Gastroesophageal sphincter (tissue), 4 donors: Measurements from ENCODE around the gene DDRGK1. TPM values are rescaled to one million over a fixed set of nuclear protein-coding genes. Genes with fewer than 3 reads are reported as not detected.

ENCODE experiments used
- ATAC-seq: fragments of 150-250 bp; one replicate; pipeline ENCODE4 v1.9.1; 2016; ENCODE audit warnings: mild to moderate bottlenecking, moderate library complexity
- H3K27ac ChIP-seq, 4 donors: fragments of 200-600 bp; sonication (generic) in 3 of 4; 1 replicate in 3 of 4; 2 replicates in 1 of 4; pipeline ENCODE4 v1.5.1; 2016 to 2019
- H3K27me3 ChIP-seq: fragments of 200-600 bp; sonication (generic); one replicate; pipeline ENCODE4 v1.5.1; 2019
- H3K36me3 ChIP-seq, 2 donors: fragments of 200-600 bp; sonication (generic); one replicate each; pipeline ENCODE4 v1.5.1; 2019; ENCODE audit warnings: control low read depth in 1 of 2
- H3K4me1 ChIP-seq, 3 donors: fragments of 200-600 bp; sonication (generic); 1 replicate in 2 of 3; 2 replicates in 1 of 3; pipeline ENCODE4 v1.5.1; 2016 to 2019; ENCODE audit warnings: control low read depth in 2 of 3
- H3K4me3 ChIP-seq, 2 donors: fragments of 200-600 bp; sonication (generic); one replicate each; pipeline ENCODE4 v1.5.1; 2019; ENCODE audit warnings: mild to moderate bottlenecking in 1 of 2, moderate library complexity in 1 of 2
- H3K9me3 ChIP-seq, 3 donors: fragments of 200-600 bp; sonication (generic); one replicate each; pipeline ENCODE4 v1.5.1; 2017 to 2019; ENCODE audit warnings: control low read depth in 2 of 3
- EP300 ChIP-seq: sonication (generic); formaldehyde crosslinking; IDR thresholded peaks from one replicate; pipeline ENCODE4 v1.6.1; 2017; ENCODE audit warnings: antibody characterized with exemption, mild to moderate bottlenecking
- POLR2A ChIP-seq, 2 donors: fragments of 450-650 bp; IDR thresholded peaks; one replicate each; pipeline ENCODE4 v1.6.1; 2017; ENCODE audit warnings: antibody characterized with exemption in 2 of 2, mild to moderate bottlenecking in 2 of 2, moderate library complexity in 1 of 2
- POLR2AphosphoS5 ChIP-seq: sonication (generic); formaldehyde crosslinking; IDR thresholded peaks from one replicate; pipeline ENCODE4 v1.6.1; 2017; ENCODE audit warnings: antibody characterized with exemption
- WGBS, 2 donors: methylation state at CpG; one replicate each; pipeline ENCODE4 v1.1.5; 2018; ENCODE audit warnings: low coverage in 1 of 2; 5-methylcytosine and 5-hydroxymethylcytosine counted together
- total RNA-seq, 4 donors: library from RNA; depleted of rRNA; stranded (reverse); fragments of >200 nt; gene quantifications; one replicate each; pipeline ENCODE4 v1.1.0, GENCODE V29; 2016
- TF ChIP-seq, protein P1 (sequence below), 4 experiments: fragments of 200-600 bp in 2 of 4; fragments of 450-650 bp in 2 of 4; sonication (generic) in 1 of 4; IDR thresholded peaks; one replicate each; pipeline ENCODE4 v1.5.1; 2017 to 2019; ENCODE audit warnings: antibody characterized with exemption in 4 of 4, mild to moderate bottlenecking in 2 of 4, moderate library complexity in 2 of 4

Gene DDRGK1
- total RNA-seq, 4 donors from 2014 or later, result 62.0 to 82.5 (median 69.8) TPM

DNA sequence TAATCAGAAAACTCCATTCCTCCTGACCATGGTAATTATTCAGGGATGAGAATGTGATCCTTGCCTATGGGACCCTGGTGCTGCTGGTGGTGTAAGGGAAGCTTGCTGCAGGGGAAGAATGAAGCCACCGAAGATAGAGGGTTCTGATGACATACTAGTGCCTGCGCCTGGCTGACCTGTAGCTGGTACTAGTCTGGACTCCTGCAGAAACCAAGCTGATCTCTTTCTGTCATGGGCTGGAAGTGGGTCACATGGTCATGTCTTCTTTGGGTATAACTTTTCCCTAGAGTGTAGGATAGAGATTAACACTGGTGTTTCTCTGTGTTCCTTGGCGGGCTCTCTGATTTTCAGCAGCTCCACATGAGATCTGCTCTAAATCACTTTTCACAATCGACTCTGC, 43.2 kb upstream of the DDRGK1 start:
- H3K36me3 ChIP-seq, result peaks cover 0 to 28% of the 10 kb centered on the region in 2 donors
- ATAC-seq, result no peak
- peaks cover 32% of the 10 kb centered on the region for H3K27me3 ChIP-seq
- peaks cover 0 to 21% (median 9%) of the 10 kb centered on the region in 3 donors for H3K4me1 ChIP-seq
- WGBS, 2 donors, result 34 to 60% methylated on average over 1 to 2 of the region's 4 CpGs
- H3K9me3 ChIP-seq, result no peaks in the 10 kb centered on the region
- no peak overlapping the region for H3K27ac ChIP-seq
- TF ChIP-seq POLR2A (IDR thresholded peaks at IDR 0.05) (no peak), EP300 (no peak), POLR2AphosphoS5 (no peak)
- TF ChIP-seq, protein P1, sequence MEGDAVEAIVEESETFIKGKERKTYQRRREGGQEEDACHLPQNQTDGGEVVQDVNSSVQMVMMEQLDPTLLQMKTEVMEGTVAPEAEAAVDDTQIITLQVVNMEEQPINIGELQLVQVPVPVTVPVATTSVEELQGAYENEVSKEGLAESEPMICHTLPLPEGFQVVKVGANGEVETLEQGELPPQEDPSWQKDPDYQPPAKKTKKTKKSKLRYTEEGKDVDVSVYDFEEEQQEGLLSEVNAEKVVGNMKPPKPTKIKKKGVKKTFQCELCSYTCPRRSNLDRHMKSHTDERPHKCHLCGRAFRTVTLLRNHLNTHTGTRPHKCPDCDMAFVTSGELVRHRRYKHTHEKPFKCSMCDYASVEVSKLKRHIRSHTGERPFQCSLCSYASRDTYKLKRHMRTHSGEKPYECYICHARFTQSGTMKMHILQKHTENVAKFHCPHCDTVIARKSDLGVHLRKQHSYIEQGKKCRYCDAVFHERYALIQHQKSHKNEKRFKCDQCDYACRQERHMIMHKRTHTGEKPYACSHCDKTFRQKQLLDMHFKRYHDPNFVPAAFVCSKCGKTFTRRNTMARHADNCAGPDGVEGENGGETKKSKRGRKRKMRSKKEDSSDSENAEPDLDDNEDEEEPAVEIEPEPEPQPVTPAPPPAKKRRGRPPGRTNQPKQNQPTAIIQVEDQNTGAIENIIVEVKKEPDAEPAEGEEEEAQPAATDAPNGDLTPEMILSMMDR (IDR thresholded peaks at IDR 0.05), result no peak
- no peak overlapping the region for H3K4me3 ChIP-seq

DNA sequence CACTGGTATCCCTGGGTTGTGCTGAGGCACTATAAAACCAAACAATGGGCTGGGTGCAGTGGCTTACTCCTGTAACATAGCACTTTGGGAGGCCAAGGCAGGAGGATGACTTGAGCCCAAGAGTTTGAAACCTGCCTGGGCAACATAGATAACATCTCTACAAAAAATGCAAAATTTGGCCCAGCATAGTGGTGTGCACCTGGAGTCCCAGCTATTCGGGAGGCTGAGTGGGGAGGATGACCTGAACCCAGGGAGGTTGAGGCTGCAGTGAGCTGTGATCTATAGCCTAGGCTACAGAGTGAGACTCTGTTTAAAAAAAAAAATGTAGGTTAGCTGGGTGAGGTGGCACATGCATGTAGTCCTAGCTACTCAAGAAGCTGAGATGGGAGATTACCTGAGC, 42.2 kb upstream of the DDRGK1 start:
- no peak overlapping the region for H3K27ac ChIP-seq
- no peaks in the 10 kb centered on the region for H3K9me3 ChIP-seq
- H3K4me1 ChIP-seq, result peaks cover 0 to 16% (median 9%) of the 10 kb centered on the region in 3 donors
- TF ChIP-seq POLR2A (IDR thresholded peaks at IDR 0.05) (no peak), POLR2AphosphoS5 (no peak), EP300 (no peak)
- TF ChIP-seq, protein P1 (IDR thresholded peaks at IDR 0.05), result no peak
- 100% methylated on average over 1 of the region's 1 CpG for WGBS, 2 donors
- peaks cover 37% of the 10 kb centered on the region for H3K27me3 ChIP-seq
- H3K4me3 ChIP-seq, result no peak overlapping the region
- H3K36me3 ChIP-seq, result peaks cover 0 to 18% of the 10 kb centered on the region in 2 donors
- no peak for ATAC-seq

DNA sequence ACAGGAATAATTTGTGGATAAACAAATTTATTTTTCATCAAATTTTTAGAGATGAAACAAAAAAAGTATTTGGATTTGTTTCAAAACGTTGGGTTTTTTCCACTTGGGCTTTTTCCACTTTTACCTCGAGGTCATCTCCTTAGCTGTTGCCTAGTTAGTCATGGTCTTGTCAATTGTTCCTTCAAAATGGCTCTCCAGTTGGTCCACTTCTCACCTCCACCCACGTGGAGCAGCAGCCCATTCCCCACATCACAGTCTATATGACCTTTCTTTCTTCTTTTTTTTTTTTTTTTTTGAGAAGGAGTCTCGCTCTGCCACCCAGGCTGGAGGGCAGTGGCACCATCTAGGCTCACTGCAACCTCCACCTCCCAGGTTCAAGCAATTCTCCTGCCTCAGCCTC, 41.2 kb upstream of the DDRGK1 start:
- peaks cover 47% of the 10 kb centered on the region for H3K27me3 ChIP-seq
- ATAC-seq, result no peak
- H3K9me3 ChIP-seq, result no peaks in the 10 kb centered on the region
- TF ChIP-seq POLR2A (IDR thresholded peaks at IDR 0.05) (no peak), EP300 (no peak)
- 36 to 39% methylated on average over 3 of the region's 4 CpGs for WGBS, 2 donors
- H3K4me1 ChIP-seq, result peaks cover 0 to 12% (median 9%) of the 10 kb centered on the region in 3 donors
- H3K36me3 ChIP-seq, result peaks cover 0 to 8% of the 10 kb centered on the region in 2 donors
- H3K27ac ChIP-seq, result no peak overlapping the region
- H3K4me3 ChIP-seq, result no peak overlapping the region

DNA sequence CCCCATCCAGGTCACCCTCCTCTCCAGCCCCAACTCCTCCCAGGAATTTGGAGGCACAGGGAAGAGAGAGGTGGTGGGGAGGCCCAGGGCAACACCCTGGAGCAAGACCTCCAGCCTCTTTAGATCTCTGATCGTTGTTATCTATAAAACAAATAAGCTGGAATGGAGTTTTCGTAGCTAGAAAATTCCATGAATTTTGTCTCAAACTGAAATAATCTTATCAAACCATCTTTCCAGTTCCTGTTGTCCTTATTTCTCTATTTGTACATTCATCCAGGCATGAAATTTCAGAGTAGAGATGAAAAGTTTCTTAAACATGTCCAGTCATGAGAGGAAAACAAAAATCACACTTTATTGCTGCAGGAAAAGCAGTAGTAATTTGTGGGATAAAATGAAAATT, 40.7 kb upstream of the DDRGK1 start:
- Histone ChIP-seq H3K4me3 (no peak overlapping the region), H3K36me3 (peaks cover 0 to 3% of the 10 kb centered on the region in 2 donors), H3K4me1 (peaks cover 0 to 15% (median 9%) of the 10 kb centered on the region in 3 donors), H3K27me3 (peaks cover 52% of the 10 kb centered on the region), H3K9me3 (no peaks in the 10 kb centered on the region), H3K27ac (no peak overlapping the region)
- 60 to 90% methylated on average over 2 of the region's 2 CpGs for WGBS, 2 donors
- ATAC-seq, result no peak
- TF ChIP-seq POLR2AphosphoS5 (no peak), POLR2A (IDR thresholded peaks at IDR 0.05) (no peak), EP300 (no peak)
- TF ChIP-seq, protein P1 (IDR thresholded peaks at IDR 0.05), result no peak

DNA sequence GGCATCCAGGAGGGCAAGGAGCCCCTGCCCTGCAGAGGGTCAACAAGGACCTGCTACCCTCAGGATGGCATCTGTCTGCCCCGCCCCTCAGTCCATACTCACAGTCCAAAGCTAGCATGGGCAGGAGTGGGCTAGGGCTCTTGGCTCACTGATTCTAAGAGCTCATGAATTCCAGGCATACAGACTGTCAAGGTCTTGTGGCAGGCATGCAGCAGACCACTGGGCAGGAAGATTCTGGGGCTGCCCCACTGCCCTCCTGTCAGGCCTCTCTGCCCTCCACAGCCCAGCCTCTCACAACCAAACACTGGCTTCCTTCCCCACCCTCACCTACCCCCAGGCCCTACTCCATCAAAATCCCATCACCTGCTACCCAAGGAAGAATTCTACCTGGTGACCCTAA, 40.1 kb upstream of the DDRGK1 start:
- H3K9me3 ChIP-seq, result no peaks in the 10 kb centered on the region
- peaks cover 58% of the 10 kb centered on the region for H3K27me3 ChIP-seq
- no peak for ATAC-seq
- no CpG with 5 or more reads among the region's 1 CpG for WGBS, 2 donors
- H3K4me3 ChIP-seq, result no peak overlapping the region
- H3K27ac ChIP-seq, result no peak overlapping the region
- no peaks in the 10 kb centered on the region for H3K36me3 ChIP-seq
- no peak for TF ChIP-seq POLR2A (IDR thresholded peaks at IDR 0.05)
- peaks cover 0 to 20% (median 13%) of the 10 kb centered on the region in 3 donors for H3K4me1 ChIP-seq

DNA sequence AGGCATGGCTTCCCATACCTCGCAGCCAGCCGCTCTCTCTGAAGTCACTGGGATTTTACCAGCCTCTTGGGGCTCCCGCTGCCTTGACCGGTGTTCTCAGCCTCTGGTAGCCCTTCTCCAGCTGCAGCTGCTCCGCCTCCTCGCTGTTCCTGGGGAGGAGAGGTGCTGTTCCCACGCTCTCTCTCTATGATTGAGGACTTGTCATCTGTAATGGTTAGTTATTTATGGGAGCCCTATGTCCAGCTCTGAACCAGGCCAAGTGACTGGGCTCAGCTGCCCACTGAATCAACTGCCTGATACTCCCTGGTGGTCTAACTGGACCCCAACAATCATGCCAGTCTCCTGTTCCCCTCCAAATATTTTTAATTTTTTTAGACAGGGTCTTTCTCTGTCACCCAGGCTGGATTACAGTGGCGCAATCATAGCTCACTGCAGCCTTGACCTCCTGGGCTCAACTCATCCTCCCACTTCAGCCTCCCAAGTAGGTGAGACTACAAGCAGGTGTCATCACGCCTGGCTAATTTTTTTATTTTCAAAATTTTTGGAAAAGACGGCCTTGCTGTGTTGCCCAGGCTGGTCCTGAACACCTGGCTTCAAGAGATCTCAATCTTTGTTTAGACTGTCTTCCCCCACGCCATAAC, 39.4 kb upstream of the DDRGK1 start:
- TF ChIP-seq, protein P1 (IDR thresholded peaks at IDR 0.05), result no peak
- TF ChIP-seq POLR2A (IDR thresholded peaks at IDR 0.05) (no peak), POLR2AphosphoS5 (no peak), EP300 (no peak)
- Histone ChIP-seq H3K4me1 (peaks cover 0 to 25% (median 10%) of the 10 kb centered on the region in 3 donors), H3K9me3 (no peaks in the 10 kb centered on the region), H3K4me3 (no peak overlapping the region), H3K27me3 (peaks cover 64% of the 10 kb centered on the region), H3K27ac (no peak overlapping the region), H3K36me3 (no peaks in the 10 kb centered on the region)
- no peak for ATAC-seq
- WGBS, 2 donors, result 70 to 83% methylated on average over 3 to 4 of the region's 11 CpGs
